DND-41 (cell line): ENCODE measurements around the gene SIN3B.

Experiments used
- ATAC-seq: fragments of 200-7000 bp; cut with Tn5 transposase; 3 replicates; pipeline ENCODE4 v1.9.1; 2021; ENCODE audit warnings: low read depth; ENCODE audit not compliant: insufficient read depth
- DNase-seq: peaks from one replicate; pipeline ENCODE4 v3.0.0-alpha.2; 2020
- H2AFZ ChIP-seq: 2 replicates; pipeline ENCODE4 v1.6.0; 2012; ENCODE audit warnings: low read depth, low read length
- H3K27ac ChIP-seq: 2 replicates; pipeline ENCODE4 v1.5.1; 2012; ENCODE audit warnings: low read length, inconsistent platforms
- H3K27me3 ChIP-seq: fragments of 200-600 bp; sonication (generic); 2 replicates; pipeline ENCODE4 v1.6.0; 2012; ENCODE audit warnings: low read length, mild to moderate bottlenecking, inconsistent platforms; ENCODE audit not compliant: insufficient read depth, poor library complexity
- H3K36me3 ChIP-seq: 2 replicates; pipeline ENCODE4 v1.5.1; 2012; ENCODE audit warnings: low read length, inconsistent platforms; ENCODE audit not compliant: insufficient read depth
- H3K4me1 ChIP-seq: 2 replicates; pipeline ENCODE4 v1.5.1; 2012; ENCODE audit warnings: mild to moderate bottlenecking, low read length; ENCODE audit not compliant: insufficient read depth
- H3K4me2 ChIP-seq: 2 replicates; pipeline ENCODE4 v1.6.0; 2012; ENCODE audit warnings: mild to moderate bottlenecking, moderate library complexity, low read length, inconsistent platforms; ENCODE audit not compliant: insufficient read depth
- H3K4me3 ChIP-seq, 2 experiments: fragments of 200-600 bp in 1 of 2; shearing (Covaris generic) in 1 of 2; 2 replicates each; pipeline ENCODE4 v1.5.1; 2012 to 2016; ENCODE audit warnings: inconsistent platforms in 2 of 2, low read length in 2 of 2, mild to moderate bottlenecking in 2 of 2, low read depth in 1 of 2, moderate library complexity in 1 of 2
- H3K79me2 ChIP-seq: 2 replicates; pipeline ENCODE4 v1.6.0; 2012; ENCODE audit warnings: low read length, inconsistent platforms; ENCODE audit not compliant: insufficient read depth
- H3K9ac ChIP-seq: 2 replicates; pipeline ENCODE4 v1.6.0; 2012; ENCODE audit warnings: low read depth, mild to moderate bottlenecking, inconsistent platforms, low read length, moderate library complexity
- H3K9me3 ChIP-seq: 2 replicates; pipeline ENCODE4 v1.5.1; 2012; ENCODE audit warnings: low read length, moderate library complexity, mild to moderate bottlenecking, inconsistent platforms; ENCODE audit not compliant: insufficient read depth, severe bottlenecking
- H4K20me1 ChIP-seq: 2 replicates; pipeline ENCODE4 v1.6.0; 2012; ENCODE audit warnings: low read length; ENCODE audit not compliant: insufficient read depth
- CTCF ChIP-seq: IDR thresholded peaks from 2 replicates; pipeline ENCODE4 v1.5.1; 2012; ENCODE audit warnings: borderline replicate concordance, low read length, moderate library complexity, mild to moderate bottlenecking; ENCODE audit not compliant: poor library complexity, severe bottlenecking; ENCODE audit errors: extremely low read depth
- EZH2 ChIP-seq: IDR thresholded peaks from 3 replicates; pipeline ENCODE4 v1.6.1; 2012; ENCODE audit warnings: borderline replicate concordance, low read depth, mild to moderate bottlenecking, moderate library complexity, low read length, inconsistent platforms; ENCODE audit not compliant: severe bottlenecking

SIN3B gene

GRCh38 chr19:16892868-16893685 lies 63.9 kb downstream of the SIN3B start:
- Histone ChIP-seq H3K27ac (no peak overlapping the region), H3K4me2 (no peak overlapping the region), H2AFZ (no peak overlapping the region), H4K20me1 (no peaks in the 10 kb centered on the region), H3K9me3 (no peaks in the 10 kb centered on the region), H3K36me3 (no peaks in the 10 kb centered on the region), H3K9ac (no peak overlapping the region), H3K79me2 (no peaks in the 10 kb centered on the region), H3K4me3 (no peak overlapping the region), H3K27me3 (no peaks in the 10 kb centered on the region), H3K4me1 (no peaks in the 10 kb centered on the region)
- ATAC-seq (peak; percentile 57; the same call in 2 of the 3 replicates), DNase-seq (no peak)
- TF ChIP-seq CTCF (no peak), EZH2 (no peak)

- Histone ChIP-seq H3K4me1 (no peaks in the 10 kb centered on the region), H3K9me3 (no peaks in the 10 kb centered on the region), H4K20me1 (no peaks in the 10 kb centered on the region), H3K27me3 (no peaks in the 10 kb centered on the region), H3K4me2 (no peak overlapping the region), H3K4me3 (no peak overlapping the region), H3K27ac (no peak overlapping the region), H3K79me2 (no peaks in the 10 kb centered on the region), H2AFZ (no peak overlapping the region), H3K9ac (no peak overlapping the region), H3K36me3 (no peaks in the 10 kb centered on the region)
- DNase-seq (no peak), ATAC-seq (no peak)
- TF ChIP-seq CTCF, result no peak
- TF ChIP-seq EZH2, result no peak
Observed at GRCh38 chr19:16893686-16893989, 64.4 kb downstream of the SIN3B start.

GRCh38 chr19:16894080-16894479 lies 64.9 kb downstream of the SIN3B start:
- H3K79me2 ChIP-seq, result no peaks in the 10 kb centered on the region
- no peak overlapping the region for H3K9ac ChIP-seq
- no peaks in the 10 kb centered on the region for H3K36me3 ChIP-seq
- no peak overlapping the region for H3K4me2 ChIP-seq
- no peak overlapping the region for H3K4me3 ChIP-seq
- H3K9me3 ChIP-seq, result no peaks in the 10 kb centered on the region
- H3K4me1 ChIP-seq, result no peaks in the 10 kb centered on the region
- no peak overlapping the region for H2AFZ ChIP-seq
- H4K20me1 ChIP-seq, result no peaks in the 10 kb centered on the region
- ATAC-seq, result no peak
- H3K27me3 ChIP-seq, result no peaks in the 10 kb centered on the region
- DNase-seq, result no peak
- TF ChIP-seq CTCF (no peak), EZH2 (no peak)
- no peak overlapping the region for H3K27ac ChIP-seq
